HepG2 (cell line): Measurements from ENCODE around the gene ELAVL3. TPM values are rescaled to one million over a fixed set of nuclear protein-coding genes. Genes with fewer than 3 reads are reported as not detected.
A peak's percentile ranks its signal among the peaks of the same experiment; 100 is the strongest.

Experiments used
- DNMT1 ChIP-seq: sonication (generic); formaldehyde crosslinking; IDR thresholded peaks from 2 replicates; pipeline ENCODE4 v1.5.1; 2020; ENCODE audit warnings: mild to moderate bottlenecking, missing genetic modification reagents
- GATAD2A ChIP-seq: IDR thresholded peaks from 2 replicates; pipeline ENCODE4 v1.6.1; 2016
- KDM5A ChIP-seq: fragments of 200-600 bp; sonication (generic); IDR thresholded peaks from 2 replicates; pipeline ENCODE4 v1.7.0; 2018; ENCODE audit warnings: antibody characterized with exemption, mild to moderate bottlenecking, low read length, borderline replicate concordance
- MIER2 ChIP-seq: IDR thresholded peaks from 2 replicates; pipeline ENCODE4 v1.6.1; 2016; ENCODE audit warnings: missing biosample characterization, missing genetic modification reagents
- RNF2 ChIP-seq: fragments of 450-650 bp; conservative IDR thresholded peaks from 2 replicates; pipeline ENCODE4 v1.6.1; 2016; ENCODE audit warnings: low read depth
- TBL1XR1 ChIP-seq: fragments of 150-350 bp; IDR thresholded peaks from 2 replicates; pipeline ENCODE4 v1.6.1; 2014; ENCODE audit warnings: borderline replicate concordance, low read length; ENCODE audit not compliant: partially characterized antibody
- ZNF136 ChIP-seq: sonication (generic); formaldehyde crosslinking; IDR thresholded peaks from 2 replicates; pipeline ENCODE4 v1.8.1; 2022; ENCODE audit warnings: low read depth, mild to moderate bottlenecking, moderate library complexity, missing genetic modification reagents
- ZNF337 ChIP-seq: sonication (generic); formaldehyde crosslinking; IDR thresholded peaks from 2 replicates; pipeline ENCODE4 v1.5.1; 2020; ENCODE audit warnings: missing genetic modification reagents, low read depth, mild to moderate bottlenecking, borderline replicate concordance
- ZNF672 ChIP-seq: sonication (generic); formaldehyde crosslinking; IDR thresholded peaks from 2 replicates; pipeline ENCODE4 v1.8.1; 2022; ENCODE audit warnings: missing genetic modification reagents
- ZNF709 ChIP-seq: sonication (generic); formaldehyde crosslinking; IDR thresholded peaks from 2 replicates; pipeline ENCODE4 v1.5.0; 2020; ENCODE audit warnings: mild to moderate bottlenecking, missing genetic modification reagents
- polyA plus RNA-seq, 8 experiments: library from polyadenylated mRNA; depleted of rRNA in 3 of 8; stranded (reverse) in 7 of 8; unstranded in 1 of 8; fragments of >200 nt; fragmentation: Illumina TruSeq in 4 of 8; extraction: Trizol in 4 of 8; gene quantifications; 2 replicates each; pipeline versions ENCODE4 v1.2.1 to v1.2.3, GENCODE V29; 2011 to 2016; ENCODE audit warnings: low read depth in 4 of 8, missing spikeins in 1 of 8, mixed read lengths in 1 of 8; ENCODE audit not compliant: insufficient read depth in 1 of 8
- total RNA-seq, 5 experiments: library from RNA; depleted of rRNA; stranded (reverse); fragments of >200 nt; fragmentation: Illumina TruSeq; extraction: Trizol; gene quantifications; 2 replicates each; pipeline ENCODE4 v1.2.3, GENCODE V29; 2016; ENCODE audit warnings: low read depth in 1 of 5
- TF ChIP-seq, protein P1 (sequence below): sonication (generic); formaldehyde crosslinking; IDR thresholded peaks from 2 replicates; pipeline ENCODE4 v1.4.0; 2020; ENCODE audit warnings: missing genetic modification reagents, borderline replicate concordance
- TF ChIP-seq, protein P2 (sequence below), 2 experiments: fragments of 450-650 bp in 1 of 2; sonication (generic) in 1 of 2; formaldehyde crosslinking in 1 of 2; IDR thresholded peaks; 2 replicates each; pipeline versions ENCODE4 v1.6.1 to v1.8.0; 2016 to 2022; ENCODE audit warnings: antibody characterized with exemption in 1 of 2, mild to moderate bottlenecking in 1 of 2, missing genetic modification reagents in 1 of 2
- TF ChIP-seq, protein P3 (sequence below): sonication (generic); formaldehyde crosslinking; IDR thresholded peaks from 2 replicates; pipeline ENCODE4 v1.8.1; 2023; ENCODE audit warnings: mild to moderate bottlenecking, missing genetic modification reagents
- TF ChIP-seq, protein P4 (sequence below): sonication (generic); formaldehyde crosslinking; IDR thresholded peaks from 2 replicates; pipeline ENCODE4 v1.9.0; 2021; ENCODE audit warnings: missing genetic modification reagents, borderline replicate concordance

ELAVL3 gene
- total and polyA plus RNA-seq, 2 of the 13 experiments (the other 11 are each of a cell fraction or from before 2014, with no cell fraction given) = 0.03 TPM; not detected in 1

DNA sequence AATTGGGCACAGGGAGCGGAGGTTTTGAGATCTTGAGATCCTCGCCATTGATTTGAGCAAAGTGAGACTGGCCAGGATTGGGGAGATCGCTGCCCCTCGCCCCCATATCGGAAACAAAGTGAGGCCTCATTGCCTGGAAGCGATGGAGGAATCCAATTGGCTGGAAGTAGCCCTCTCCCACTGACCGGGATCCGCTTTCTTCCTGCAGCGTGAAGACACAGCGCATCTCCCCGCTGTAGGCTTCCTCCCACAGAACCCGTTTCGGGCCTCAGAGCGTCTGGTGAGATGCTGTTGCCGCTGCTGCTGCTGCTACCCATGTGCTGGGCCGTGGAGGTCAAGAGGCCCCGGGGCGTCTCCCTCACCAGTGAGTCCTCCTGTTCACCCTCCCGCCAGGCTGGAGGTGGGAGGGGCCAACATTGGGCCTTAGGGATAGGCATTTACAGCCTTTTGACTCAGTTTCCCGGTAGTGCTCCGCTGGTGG, 45.0 kb downstream of the ELAVL3 start (continued):
- TF ChIP-seq, protein P1, sequence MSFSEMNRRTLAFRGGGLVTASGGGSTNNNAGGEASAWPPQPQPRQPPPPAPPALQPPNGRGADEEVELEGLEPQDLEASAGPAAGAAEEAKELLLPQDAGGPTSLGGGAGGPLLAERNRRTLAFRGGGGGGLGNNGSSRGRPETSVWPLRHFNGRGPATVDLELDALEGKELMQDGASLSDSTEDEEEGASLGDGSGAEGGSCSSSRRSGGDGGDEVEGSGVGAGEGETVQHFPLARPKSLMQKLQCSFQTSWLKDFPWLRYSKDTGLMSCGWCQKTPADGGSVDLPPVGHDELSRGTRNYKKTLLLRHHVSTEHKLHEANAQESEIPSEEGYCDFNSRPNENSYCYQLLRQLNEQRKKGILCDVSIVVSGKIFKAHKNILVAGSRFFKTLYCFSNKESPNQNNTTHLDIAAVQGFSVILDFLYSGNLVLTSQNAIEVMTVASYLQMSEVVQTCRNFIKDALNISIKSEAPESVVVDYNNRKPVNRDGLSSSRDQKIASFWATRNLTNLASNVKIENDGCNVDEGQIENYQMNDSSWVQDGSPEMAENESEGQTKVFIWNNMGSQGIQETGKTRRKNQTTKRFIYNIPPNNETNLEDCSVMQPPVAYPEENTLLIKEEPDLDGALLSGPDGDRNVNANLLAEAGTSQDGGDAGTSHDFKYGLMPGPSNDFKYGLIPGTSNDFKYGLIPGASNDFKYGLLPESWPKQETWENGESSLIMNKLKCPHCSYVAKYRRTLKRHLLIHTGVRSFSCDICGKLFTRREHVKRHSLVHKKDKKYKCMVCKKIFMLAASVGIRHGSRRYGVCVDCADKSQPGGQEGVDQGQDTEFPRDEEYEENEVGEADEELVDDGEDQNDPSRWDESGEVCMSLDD = 0 out of 2 replicates have a peak, but pooled peaks have one; percentile 21
- TF ChIP-seq ZNF709 (CRISPR knock-in tag) (peak; percentile 68), ZNF337 (CRISPR knock-in tag) (peak; percentile 68; the same call in 1 of the 2 replicates), TBL1XR1 (no peak), KDM5A (peak; percentile 78; the same call in 1 of the 2 replicates), ZNF672 (no peak), MIER2 (CRISPR knock-in tag) (no peak), ZNF136 (CRISPR knock-in tag) (no peak), RNF2 (no peak), GATAD2A (no peak), DNMT1 (CRISPR knock-in tag) (0 out of 2 replicates have a peak, but pooled peaks have one; percentile 38)
- TF ChIP-seq, protein P2, sequence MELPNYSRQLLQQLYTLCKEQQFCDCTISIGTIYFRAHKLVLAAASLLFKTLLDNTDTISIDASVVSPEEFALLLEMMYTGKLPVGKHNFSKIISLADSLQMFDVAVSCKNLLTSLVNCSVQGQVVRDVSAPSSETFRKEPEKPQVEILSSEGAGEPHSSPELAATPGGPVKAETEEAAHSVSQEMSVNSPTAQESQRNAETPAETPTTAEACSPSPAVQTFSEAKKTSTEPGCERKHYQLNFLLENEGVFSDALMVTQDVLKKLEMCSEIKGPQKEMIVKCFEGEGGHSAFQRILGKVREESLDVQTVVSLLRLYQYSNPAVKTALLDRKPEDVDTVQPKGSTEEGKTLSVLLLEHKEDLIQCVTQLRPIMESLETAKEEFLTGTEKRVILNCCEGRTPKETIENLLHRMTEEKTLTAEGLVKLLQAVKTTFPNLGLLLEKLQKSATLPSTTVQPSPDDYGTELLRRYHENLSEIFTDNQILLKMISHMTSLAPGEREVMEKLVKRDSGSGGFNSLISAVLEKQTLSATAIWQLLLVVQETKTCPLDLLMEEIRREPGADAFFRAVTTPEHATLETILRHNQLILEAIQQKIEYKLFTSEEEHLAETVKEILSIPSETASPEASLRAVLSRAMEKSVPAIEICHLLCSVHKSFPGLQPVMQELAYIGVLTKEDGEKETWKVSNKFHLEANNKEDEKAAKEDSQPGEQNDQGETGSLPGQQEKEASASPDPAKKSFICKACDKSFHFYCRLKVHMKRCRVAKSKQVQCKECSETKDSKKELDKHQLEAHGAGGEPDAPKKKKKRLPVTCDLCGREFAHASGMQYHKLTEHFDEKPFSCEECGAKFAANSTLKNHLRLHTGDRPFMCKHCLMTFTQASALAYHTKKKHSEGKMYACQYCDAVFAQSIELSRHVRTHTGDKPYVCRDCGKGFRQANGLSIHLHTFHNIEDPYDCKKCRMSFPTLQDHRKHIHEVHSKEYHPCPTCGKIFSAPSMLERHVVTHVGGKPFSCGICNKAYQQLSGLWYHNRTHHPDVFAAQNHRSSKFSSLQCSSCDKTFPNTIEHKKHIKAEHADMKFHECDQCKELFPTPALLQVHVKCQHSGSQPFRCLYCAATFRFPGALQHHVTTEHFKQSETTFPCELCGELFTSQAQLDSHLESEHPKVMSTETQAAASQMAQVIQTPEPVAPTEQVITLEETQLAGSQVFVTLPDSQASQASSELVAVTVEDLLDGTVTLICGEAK (IDR thresholded peaks at IDR 0.05) = no peak
- TF ChIP-seq, protein P2 (CRISPR knock-in tag; IDR thresholded peaks at IDR 0.05) = no peak; the same call in 1 of the 2 replicates
- TF ChIP-seq, protein P3, sequence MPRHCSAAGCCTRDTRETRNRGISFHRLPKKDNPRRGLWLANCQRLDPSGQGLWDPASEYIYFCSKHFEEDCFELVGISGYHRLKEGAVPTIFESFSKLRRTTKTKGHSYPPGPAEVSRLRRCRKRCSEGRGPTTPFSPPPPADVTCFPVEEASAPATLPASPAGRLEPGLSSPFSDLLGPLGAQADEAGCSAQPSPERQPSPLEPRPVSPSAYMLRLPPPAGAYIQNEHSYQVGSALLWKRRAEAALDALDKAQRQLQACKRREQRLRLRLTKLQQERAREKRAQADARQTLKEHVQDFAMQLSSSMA (CRISPR knock-in tag) = no peak
- TF ChIP-seq, protein P4, sequence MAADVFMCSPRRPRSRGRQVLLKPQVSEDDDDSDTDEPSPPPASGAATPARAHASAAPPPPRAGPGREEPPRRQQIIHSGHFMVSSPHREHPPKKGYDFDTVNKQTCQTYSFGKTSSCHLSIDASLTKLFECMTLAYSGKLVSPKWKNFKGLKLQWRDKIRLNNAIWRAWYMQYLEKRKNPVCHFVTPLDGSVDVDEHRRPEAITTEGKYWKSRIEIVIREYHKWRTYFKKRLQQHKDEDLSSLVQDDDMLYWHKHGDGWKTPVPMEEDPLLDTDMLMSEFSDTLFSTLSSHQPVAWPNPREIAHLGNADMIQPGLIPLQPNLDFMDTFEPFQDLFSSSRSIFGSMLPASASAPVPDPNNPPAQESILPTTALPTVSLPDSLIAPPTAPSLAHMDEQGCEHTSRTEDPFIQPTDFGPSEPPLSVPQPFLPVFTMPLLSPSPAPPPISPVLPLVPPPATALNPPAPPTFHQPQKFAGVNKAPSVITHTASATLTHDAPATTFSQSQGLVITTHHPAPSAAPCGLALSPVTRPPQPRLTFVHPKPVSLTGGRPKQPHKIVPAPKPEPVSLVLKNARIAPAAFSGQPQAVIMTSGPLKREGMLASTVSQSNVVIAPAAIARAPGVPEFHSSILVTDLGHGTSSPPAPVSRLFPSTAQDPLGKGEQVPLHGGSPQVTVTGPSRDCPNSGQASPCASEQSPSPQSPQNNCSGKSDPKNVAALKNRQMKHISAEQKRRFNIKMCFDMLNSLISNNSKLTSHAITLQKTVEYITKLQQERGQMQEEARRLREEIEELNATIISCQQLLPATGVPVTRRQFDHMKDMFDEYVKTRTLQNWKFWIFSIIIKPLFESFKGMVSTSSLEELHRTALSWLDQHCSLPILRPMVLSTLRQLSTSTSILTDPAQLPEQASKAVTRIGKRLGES (CRISPR knock-in tag) = no peak
